GM19455 (cell line): ENCODE measurements around the gene WDR64.
"Not testable (repeated sequence)": the region's sequence is repeated elsewhere in the genome, so short reads cannot be mapped to it uniquely, and the experiment has no call there.

ENCODE experiments used
- ATAC-seq: cut with Tn5 transposase; IDR thresholded peaks from one replicate; pipeline ENCODE4 v1.9.1; 2021; ENCODE audit not compliant: unreplicated experiment

The WDR64 gene

DNA sequence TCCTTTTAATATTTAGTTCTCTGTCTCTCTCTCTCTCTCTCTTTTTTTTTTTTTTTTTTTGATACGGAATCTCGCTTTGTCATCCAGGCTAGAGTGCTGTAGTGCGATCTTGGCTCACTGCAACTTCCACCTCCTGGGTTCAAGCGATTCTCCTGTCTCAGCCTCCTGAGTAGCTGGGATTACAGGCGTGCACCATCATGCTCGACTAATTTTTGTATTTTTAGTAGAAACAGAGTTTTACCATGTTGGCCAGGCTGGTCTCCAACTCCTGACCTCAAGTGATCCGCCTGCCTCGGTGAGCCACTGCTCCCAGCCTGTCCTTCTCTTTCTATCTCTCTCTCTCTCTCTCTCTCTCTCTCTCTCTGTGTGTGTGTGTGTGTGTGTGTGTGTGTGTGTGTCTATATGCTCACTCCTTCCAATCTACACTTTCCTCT, 83.4 kb downstream of the WDR64 start:
- not testable (repeated sequence) for ATAC-seq

GRCh38 chr1:241736387-241736786, 84.3 kb downstream of the WDR64 start:
- no peak for ATAC-seq

DNA sequence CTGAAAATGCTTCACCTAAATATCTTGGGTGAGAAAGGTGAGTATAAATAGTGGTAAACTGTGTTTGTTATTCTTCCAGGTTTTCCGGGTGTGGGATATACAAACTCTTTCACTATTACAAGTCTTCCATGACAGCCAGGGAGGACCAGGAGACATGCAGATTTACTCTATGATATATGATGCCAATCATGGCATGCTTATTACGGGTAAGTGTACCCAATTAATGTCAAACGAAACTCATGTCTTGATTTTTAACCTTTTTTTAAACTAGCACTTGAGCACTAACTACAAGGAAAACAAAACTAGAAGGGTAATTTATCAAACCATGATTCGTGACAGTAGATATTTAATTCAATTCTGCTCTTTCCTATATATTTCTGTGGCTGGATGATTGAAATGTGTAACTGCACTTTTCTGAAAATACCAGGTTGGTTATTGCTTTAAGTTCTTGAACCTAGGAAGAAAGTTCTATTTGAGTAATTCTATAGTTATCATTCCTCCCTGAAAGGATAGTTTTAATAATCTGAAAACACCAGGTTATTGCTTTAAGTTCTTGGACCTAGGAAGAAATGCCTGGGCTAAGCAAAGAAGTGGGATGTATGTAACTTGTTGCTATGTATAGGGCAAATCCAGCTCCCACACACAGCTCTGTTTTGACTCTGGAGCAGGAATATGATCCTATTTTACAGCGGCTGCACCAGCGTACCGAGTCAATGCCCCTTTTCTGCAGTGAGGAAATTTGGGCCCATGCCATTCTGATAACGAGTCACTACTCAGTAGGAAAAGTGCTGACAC, 86.4 kb downstream of the WDR64 start:
- no peak for ATAC-seq

DNA sequence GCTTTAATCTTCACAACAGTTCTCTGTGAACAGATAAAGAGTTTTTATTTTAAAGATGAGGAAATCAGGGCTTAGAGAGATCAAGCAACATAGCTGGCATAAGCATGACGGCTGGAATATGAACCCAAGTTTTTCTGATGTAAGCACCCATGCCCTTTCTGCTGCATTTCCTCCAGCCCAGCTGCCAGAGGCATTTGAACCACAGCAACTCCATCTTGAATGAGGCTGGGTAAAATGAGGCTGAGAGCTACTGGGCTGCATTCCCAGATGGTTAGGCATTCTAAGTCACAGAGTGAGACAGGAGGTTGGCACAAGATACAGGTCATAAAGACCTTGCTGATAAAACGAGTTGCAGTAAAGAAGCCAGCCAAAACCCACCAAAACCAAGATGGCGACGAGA, 90.0 kb downstream of the WDR64 start:
- no peak for ATAC-seq

GRCh38 chr1:241744591-241744990, 92.5 kb downstream of the WDR64 start:
- ATAC-seq: no peak

DNA sequence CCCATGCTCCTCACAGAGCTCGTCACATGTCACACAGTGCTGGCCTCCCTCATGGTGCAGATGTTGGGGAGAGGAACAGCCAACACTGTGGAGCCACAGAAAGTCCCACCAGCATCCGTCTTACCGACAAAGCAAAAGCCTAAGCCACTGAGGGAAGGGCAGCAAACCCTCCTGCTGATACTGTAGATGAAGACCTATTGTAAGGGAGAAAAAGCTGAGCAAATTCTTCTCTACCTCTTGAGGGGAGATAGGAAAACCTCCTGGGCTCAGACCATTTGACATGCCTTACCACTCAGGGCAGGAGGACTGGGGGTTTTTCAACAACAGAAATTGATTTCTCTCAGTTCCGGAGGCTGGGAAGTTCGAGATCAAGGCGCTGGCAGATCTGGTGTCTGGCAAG, 95.9 kb downstream of the WDR64 start:
- ATAC-seq: no peak

DNA sequence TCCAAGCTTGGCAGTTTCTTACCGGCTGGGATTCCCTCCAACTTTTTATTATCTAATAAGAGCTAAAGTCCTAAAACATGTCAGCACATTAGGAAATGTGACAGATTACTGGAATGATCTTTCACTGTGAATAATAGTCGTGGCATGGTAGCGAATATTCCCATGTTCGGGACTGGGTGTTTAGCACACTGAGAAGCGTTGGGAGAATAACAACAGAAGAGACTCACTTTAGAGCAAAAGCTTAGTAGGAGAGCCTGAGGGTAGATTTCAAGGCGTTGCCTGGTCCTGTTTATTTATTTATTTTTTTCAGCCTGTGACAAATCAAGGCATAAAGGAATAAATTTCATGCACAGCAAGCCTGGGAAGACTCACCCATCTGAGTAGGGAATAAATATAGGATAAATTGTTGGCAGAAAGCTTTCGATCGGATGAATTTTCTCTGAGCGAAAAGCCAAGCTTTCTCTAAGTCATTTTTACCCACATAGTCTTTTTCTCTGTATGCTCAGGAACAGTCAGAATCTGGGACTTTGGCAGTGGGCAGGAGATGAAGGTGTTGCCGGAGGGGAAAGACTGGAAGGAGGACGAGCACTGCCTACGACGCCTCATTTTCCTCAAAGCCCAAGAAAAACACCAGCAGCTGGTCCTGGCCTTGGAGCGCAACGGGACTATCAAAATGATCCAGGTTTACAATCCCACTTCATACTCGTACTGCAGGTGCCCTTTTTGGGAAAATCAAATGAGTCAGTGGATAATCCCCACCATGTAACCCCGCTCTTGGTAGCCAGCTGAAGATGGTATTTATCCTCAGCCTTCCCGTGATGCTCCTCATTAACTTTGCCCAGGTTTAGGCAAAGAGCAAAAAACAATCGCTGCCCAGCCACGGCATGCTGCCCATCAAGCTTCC, 97.2 kb downstream of the WDR64 start:
- ATAC-seq: no peak

DNA sequence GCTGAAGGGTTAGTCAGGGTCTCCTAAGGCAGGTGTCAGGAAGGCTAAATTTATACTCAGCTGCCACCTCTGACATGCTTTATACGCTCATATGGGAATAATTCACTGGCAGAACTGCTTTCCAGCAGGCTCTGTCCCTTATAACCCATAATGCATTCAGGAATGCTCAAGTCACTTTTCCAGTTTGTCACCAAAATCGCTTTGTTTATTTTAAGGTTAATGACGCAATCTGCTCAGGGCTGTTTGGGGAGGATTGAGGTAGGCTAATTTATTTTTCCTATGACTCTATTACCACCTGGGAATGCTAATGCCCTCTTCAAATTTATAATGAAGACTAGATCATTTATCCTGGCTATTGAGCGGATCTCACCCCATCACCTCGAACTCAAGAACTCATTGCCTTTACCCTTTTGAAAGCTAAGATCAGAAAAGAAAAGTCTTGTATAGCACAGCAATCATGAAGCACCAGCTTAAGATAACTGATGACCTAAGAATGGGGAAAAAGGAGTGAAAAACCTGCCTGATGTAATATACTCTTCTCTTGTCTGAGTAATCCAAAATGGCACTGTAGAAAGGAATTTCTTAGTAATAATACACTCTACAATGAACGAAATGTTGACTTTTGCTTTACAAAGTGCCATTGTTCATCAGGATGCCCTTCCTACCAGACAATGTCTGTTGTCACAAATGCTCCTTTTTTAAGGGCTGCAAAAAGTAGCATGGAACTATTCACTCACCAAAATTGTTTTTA, 98.0 kb downstream of the WDR64 start:
- no peak for ATAC-seq

- no peak for ATAC-seq
Observed at GRCh38 chr1:241751524-241751923, 99.4 kb downstream of the WDR64 start.

GRCh38 chr1:241762713-241763339, 110.7 kb downstream of the WDR64 start:
- no peak for ATAC-seq

DNA sequence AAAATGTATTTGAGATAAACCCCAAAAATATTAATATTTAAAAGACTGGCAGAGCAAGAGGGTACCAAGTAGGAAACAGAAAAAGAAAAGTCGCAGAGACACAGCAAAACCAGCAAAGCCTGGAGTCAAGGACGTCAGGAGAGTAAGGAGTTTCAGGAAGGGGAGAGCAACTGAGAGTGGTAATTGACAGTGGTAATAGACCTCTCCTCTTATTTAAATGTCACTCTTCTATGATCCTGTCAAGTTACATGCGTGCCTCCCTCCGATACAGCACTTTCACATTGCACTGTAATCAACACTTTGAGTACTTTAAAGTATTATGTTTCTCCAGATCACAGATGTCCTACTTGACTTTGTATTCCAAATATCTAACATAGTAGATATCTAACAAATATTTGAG, 113.3 kb downstream of the WDR64 start:
- ATAC-seq: no peak

- ATAC-seq: no peak
Observed at GRCh38 chr1:241767737-241768136, 115.7 kb downstream of the WDR64 start.

DNA sequence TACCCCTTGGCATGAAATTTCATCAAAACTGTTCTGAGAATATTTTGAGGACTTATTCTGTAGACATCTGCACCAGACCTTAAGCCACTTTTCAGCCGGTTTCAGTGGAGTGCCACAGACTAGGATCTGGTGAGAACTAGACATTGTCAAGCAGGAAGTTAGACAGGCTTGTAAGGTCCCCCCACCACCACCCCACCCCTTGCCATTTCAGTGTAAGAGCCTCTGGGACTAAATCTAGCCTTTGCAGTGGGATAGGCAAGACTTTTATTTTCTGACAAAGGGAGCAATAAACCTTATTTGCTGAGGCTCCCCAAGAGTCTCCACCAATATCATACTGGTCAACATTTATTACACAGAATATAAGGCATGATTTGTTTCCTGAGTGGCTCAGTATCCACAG, 118.0 kb downstream of the WDR64 start:
- no peak for ATAC-seq

GRCh38 chr1:241771117-241771516, 119.0 kb downstream of the WDR64 start:
- no peak for ATAC-seq

- no peak for ATAC-seq
Observed at GRCh38 chr1:241772932-241773500, 120.9 kb downstream of the WDR64 start.

DNA sequence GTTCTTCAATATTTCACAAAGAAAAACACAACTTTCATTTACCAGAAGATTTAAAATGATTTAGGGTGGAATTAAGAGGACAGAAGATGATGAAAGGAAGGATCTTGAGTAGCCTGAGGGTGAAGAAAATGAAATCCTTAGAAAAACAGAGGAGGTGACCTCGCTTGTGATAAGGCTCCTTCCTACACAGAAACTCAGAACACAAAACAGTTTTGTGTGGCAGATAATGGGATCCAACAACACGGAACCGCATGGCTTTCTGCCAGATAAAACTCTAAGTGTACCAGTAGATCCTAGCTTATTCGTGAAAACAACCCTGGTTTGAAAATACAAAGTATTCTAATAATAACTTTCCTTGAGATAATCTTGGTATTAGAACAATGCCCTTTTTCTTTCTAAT, 121.9 kb downstream of the WDR64 start:
- ATAC-seq: no peak

- ATAC-seq: no peak
Observed at GRCh38 chr1:241775021-241775420, 122.9 kb downstream of the WDR64 start.

DNA sequence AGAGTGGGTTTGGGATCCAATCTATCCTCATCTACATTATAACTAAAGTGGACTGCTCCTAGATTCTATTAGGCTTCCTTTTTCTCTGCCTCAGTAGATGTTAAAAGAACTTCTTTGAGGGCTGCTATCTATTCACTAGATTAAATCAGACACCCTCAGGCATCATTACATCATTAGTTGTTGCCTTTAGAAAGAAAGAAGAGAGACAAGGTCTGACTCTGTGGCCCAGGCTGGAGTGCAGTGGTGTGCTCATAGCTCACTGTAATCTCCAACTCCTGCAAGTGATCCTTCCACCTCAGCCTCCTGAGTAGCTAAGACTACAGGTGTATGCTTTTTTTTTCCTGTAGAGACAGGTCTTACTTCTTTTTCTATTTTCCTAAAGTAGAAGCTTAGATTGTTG, 124.8 kb downstream of the WDR64 start:
- no peak for ATAC-seq

GRCh38 chr1:241778117-241778516, 126.0 kb downstream of the WDR64 start:
- ATAC-seq: no peak

- ATAC-seq: no peak
Observed at GRCh38 chr1:241779897-241780296, 127.8 kb downstream of the WDR64 start.

GRCh38 chr1:241782396-241782795, 130.3 kb downstream of the WDR64 start:
- ATAC-seq: no peak
